GM21717 (cell line): ENCODE measurements around the gene SF1.

ENCODE experiments used
- ATAC-seq: cut with Tn5 transposase; IDR thresholded peaks from one replicate; pipeline ENCODE4 v1.9.1; 2021; ENCODE audit warnings: mild to moderate bottlenecking, moderate library complexity; ENCODE audit not compliant: unreplicated experiment

The SF1 gene

GRCh38 chr11:64728757-64729365 lies 49.5 kb downstream of the SF1 start:
- no peak for ATAC-seq

- no peak for ATAC-seq
These were observed 51.3 kb downstream of the SF1 start for GRCh38 chr11:64726867-64727530.

- no peak for ATAC-seq
These were observed 52.1 kb downstream of the SF1 start for GRCh38 chr11:64726211-64726641.

DNA sequence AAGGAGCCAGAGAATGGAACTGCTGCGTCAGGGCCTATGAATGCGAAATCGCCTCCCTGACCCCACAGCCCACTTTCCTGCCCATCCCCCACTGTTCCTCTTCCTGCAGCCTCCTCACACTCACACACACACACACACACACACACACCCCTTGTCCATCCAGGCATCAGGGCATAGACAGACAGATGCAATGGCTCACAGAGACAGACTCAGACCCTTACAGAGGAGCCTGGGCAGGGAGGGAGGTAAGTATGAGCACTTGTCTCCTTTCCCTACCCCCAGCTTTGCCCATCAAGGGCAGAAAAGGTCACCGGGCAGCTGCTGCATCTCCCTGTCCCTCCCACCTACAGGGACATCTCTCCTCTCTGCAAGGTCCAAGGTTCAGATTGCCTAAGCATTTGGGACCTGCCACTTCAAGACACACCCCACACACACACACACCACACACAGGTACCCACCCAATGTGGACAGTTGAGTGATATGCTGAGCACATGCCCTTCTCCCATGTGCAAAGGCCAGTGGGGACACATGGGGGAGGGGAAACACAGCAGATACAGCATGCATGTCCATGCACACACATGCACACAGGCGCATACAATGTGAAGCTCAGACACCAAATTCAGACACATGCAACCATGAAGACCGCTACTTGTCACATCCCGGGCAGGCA lies 53.3 kb downstream of the SF1 start:
- no peak for ATAC-seq

GRCh38 chr11:64723907-64724862 lies 54.2 kb downstream of the SF1 start:
- ATAC-seq = no peak

DNA sequence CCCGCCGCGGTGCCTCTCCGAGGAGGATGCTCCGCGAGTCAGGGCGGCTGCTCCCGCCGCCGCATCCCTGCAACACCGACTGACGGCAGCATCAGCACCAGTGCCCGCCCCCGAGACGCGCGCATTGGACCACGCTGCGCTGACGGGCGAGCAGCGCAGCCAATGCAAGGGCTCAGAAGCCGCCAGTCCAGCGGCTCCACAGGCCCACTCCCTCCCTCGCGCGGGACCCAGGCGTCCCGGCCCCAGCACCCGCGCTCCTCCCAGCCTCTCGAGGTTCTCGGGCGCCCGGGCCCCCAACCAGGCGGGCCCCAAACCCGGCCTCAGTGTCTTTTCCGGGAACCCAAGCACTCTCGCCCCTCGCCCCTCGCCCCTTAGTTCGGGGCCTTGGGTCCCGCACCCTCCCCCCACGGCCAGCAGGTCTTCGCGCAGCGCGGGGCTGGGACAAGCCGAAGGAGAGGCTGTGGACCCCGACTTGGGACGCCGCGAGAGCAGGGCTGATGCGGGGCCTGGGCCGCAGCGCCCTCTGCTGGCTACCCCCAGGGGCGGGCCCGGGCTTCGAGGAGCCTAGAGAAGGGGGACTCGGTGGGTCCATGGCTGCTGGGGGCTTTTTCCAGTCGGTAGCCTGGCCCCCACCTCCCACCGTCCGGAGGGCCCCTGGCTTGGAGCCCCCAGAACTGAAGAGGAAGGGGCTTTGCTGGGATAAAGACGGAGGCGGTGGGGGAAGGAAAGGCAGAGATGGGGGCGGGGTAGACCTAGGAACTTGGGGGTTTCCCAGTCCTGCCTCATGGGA lies 55.0 kb downstream of the SF1 start, which contains the start of gene NRXN2:
TSS of gene NRXN2 (minus strand) at position 81 of the 790 bp plus-strand sequence. CDS start 9,498 bp downstream, outside the sequence.
- peak; percentile 77 for ATAC-seq

GRCh38 chr11:64722141-64723065 lies 55.9 kb downstream of the SF1 start:
- ATAC-seq = no peak

DNA sequence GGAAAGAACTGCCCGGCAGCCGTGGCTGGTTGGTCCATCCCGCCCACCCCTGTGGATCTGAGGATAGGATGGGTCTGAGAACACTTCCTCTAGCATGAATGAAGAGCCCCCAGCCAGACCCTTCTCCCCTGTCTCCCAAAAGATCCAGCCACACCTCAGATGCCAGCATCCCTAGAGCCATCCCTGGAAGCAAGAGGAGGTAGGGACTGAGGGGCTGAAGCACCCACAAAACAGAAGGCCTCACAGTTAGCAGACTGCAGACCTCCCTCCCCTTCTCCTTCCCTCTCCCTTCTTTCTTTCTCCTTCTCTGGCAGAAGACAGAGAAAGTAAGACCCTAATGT lies 57.0 kb downstream of the SF1 start:
- ATAC-seq = no peak

- no peak for ATAC-seq
These were observed 57.5 kb downstream of the SF1 start for GRCh38 chr11:64720640-64721358.

- ATAC-seq = no peak
These were observed 58.2 kb downstream of the SF1 start for GRCh38 chr11:64720167-64720566.

- no peak for ATAC-seq
These were observed 58.9 kb downstream of the SF1 start for GRCh38 chr11:64719406-64719805.

GRCh38 chr11:64718780-64719124 lies 59.6 kb downstream of the SF1 start:
- ATAC-seq = no peak

- ATAC-seq = no peak
These were observed 60.1 kb downstream of the SF1 start for GRCh38 chr11:64718084-64718779.

DNA sequence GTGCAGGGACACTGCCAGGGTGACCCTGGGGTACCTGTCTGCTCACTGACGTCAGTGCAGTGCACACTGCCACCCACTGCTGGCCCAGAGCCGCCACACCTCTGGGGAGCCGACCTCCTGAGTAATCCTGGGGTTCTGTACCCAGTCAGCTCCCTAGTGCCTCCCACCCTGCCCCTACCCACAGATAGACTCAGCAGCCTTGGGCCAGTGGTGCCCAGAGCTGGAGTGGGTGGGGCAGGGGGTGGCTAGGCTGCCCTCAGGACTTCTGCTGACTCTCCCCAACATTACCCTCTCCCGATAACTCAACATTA lies 61.1 kb downstream of the SF1 start:
- ATAC-seq = no peak

GRCh38 chr11:64716473-64717267 lies 61.7 kb downstream of the SF1 start:
- ATAC-seq = no peak

GRCh38 chr11:64715756-64716472 lies 62.4 kb downstream of the SF1 start:
- no peak for ATAC-seq

GRCh38 chr11:64715110-64715509 lies 63.2 kb downstream of the SF1 start:
- no peak for ATAC-seq
